Neural progenitor cell (in vitro differentiated cells): Measurements from ENCODE around the gene C3orf20. TPM values are rescaled to one million over a fixed set of nuclear protein-coding genes. Genes with fewer than 3 reads are reported as not detected.

Experiments used
- DNase-seq: peaks from one replicate; pipeline ENCODE4 v3.0.0-alpha.2; 2016; ENCODE audit warnings: low spot score
- H2AFZ ChIP-seq: fragments of 200-600 bp; sonication (generic); replicated peaks from 2 replicates; pipeline ENCODE4 v1.6.1; 2016; ENCODE audit warnings: antibody characterized with exemption
- H3F3A ChIP-seq: fragments of 200-600 bp; sonication (generic); 2 replicates; pipeline ENCODE4 v1.6.1; 2016; ENCODE audit warnings: antibody characterized with exemption, low read depth
- H3K27ac ChIP-seq: fragments of 200-600 bp; sonication (generic); 2 replicates; pipeline ENCODE4 v1.5.1; 2016; ENCODE audit warnings: mild to moderate bottlenecking
- H3K27me3 ChIP-seq: fragments of 200-600 bp; sonication (generic); 2 replicates; pipeline ENCODE4 v1.6.1; 2016; ENCODE audit warnings: mild to moderate bottlenecking, moderate library complexity
- H3K36me3 ChIP-seq: fragments of 200-600 bp; sonication (generic); 2 replicates; pipeline ENCODE4 v1.5.1; 2016
- H3K4me1 ChIP-seq: fragments of 200-600 bp; sonication (generic); 2 replicates; pipeline ENCODE4 v1.6.1; 2016; ENCODE audit warnings: mixed run types
- H3K4me2 ChIP-seq: fragments of 200-600 bp; sonication (generic); 2 replicates; pipeline ENCODE4 v1.6.1; 2016
- H3K4me3 ChIP-seq: fragments of 200-600 bp; sonication (generic); 2 replicates; pipeline ENCODE4 v1.5.1; 2016
- H3K79me2 ChIP-seq: fragments of 200-600 bp; sonication (generic); 2 replicates; pipeline ENCODE4 v1.6.1; 2016; ENCODE audit warnings: low read depth
- H3K9ac ChIP-seq: fragments of 200-600 bp; sonication (generic); 2 replicates; pipeline ENCODE4 v1.6.1; 2016
- H3K9me3 ChIP-seq: fragments of 200-600 bp; sonication (generic); 2 replicates; pipeline ENCODE4 v1.5.1; 2016; ENCODE audit warnings: low read depth
- H4K20me1 ChIP-seq: fragments of 200-600 bp; sonication (generic); 2 replicates; pipeline ENCODE4 v1.6.1; 2016; ENCODE audit warnings: low read depth
- H3K27ac Mint-ChIP-seq: 3 replicates; pipeline ENCODE4 v1.8.0; 2021; ENCODE audit warnings: mixed read lengths
- H3K27me3 Mint-ChIP-seq: 2 replicates; pipeline ENCODE4 v1.8.0; 2022; ENCODE audit warnings: low read depth, mild to moderate bottlenecking, inconsistent platforms, moderate library complexity, mixed read lengths; ENCODE audit not compliant: insufficient read depth
- H3K36me3 Mint-ChIP-seq: 3 replicates; pipeline ENCODE4 v1.8.0; 2021; ENCODE audit warnings: mixed read lengths
- H3K4me1 Mint-ChIP-seq: 3 replicates; pipeline ENCODE4 v1.8.0; 2021; ENCODE audit warnings: mixed read lengths
- H3K4me3 Mint-ChIP-seq: 3 replicates; pipeline ENCODE4 v1.8.0; 2021; ENCODE audit warnings: mild to moderate bottlenecking, moderate library complexity, mixed read lengths
- H3K9me3 Mint-ChIP-seq: 3 replicates; pipeline ENCODE4 v1.8.0; 2020; ENCODE audit warnings: mixed read lengths
- EZH2 ChIP-seq: fragments of 200-600 bp; sonication (generic); IDR thresholded peaks from 2 replicates; pipeline ENCODE4 v1.6.1; 2017; ENCODE audit warnings: antibody characterized with exemption, mild to moderate bottlenecking, moderate library complexity
- EZH2phosphoT487 ChIP-seq: fragments of 200-600 bp; sonication (generic); IDR thresholded peaks from 2 replicates; pipeline ENCODE4 v1.6.1; 2017; ENCODE audit warnings: antibody characterized with exemption
- total RNA-seq: library from RNA; depleted of rRNA; stranded (reverse); fragments of >200 nt; gene quantifications from 2 replicates; pipeline ENCODE4 v1.2.3, GENCODE V29; 2015; ENCODE audit warnings: low replicate concordance
- TF ChIP-seq, protein P1 (sequence below): fragments of 200-600 bp; sonication (generic); IDR thresholded peaks from 2 replicates; pipeline ENCODE4 v1.5.1; 2017; ENCODE audit warnings: antibody characterized with exemption, mild to moderate bottlenecking

The C3orf20 gene
- total RNA-seq, 1 donor from 2014 or later, result not detected

DNA sequence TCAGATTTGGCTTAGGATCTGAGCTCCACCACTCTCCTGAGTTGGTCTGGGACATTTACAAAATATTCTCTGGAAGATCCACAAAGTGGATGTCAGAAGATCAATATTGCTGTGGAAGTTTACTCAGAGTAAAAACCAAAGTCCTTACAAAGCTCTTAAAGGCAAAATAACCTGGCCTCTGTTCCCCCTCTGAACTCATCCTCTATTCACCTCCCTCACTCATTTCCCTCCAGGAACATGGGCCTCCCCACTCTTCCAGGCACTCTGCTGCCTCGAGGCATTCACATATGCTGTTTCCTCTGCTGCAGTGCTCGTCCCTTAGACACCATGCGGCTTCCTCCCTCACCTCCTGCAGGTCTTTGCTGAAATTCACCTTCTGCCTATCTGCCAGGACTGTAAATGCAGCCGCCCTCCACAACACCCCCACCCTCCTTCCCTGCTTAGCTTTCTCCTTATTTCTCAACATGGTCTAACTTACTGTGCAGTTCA is 42.5 kb upstream of the C3orf20 start:
- TF ChIP-seq EZH2phosphoT487, result no peak
- H3K9me3 ChIP-seq, result no peaks in the 10 kb centered on the region
- H3K9ac ChIP-seq, result no peak overlapping the region
- no peaks in the 10 kb centered on the region for H3K4me1 ChIP-seq
- H3K36me3 Mint-ChIP-seq, result no peaks in the 10 kb centered on the region
- peak overlapping the region; percentile 95 for H3K27ac Mint-ChIP-seq
- no peak overlapping the region for H2AFZ ChIP-seq
- peaks cover 17% of the 10 kb centered on the region for H3K27me3 ChIP-seq
- no peak overlapping the region for H3K4me3 Mint-ChIP-seq
- H3K4me3 ChIP-seq, result no peak overlapping the region
- no peaks in the 10 kb centered on the region for H3K79me2 ChIP-seq
- H3K27ac ChIP-seq, result no peak overlapping the region
- no peaks in the 10 kb centered on the region for H4K20me1 ChIP-seq
- H3K36me3 ChIP-seq, result no peaks in the 10 kb centered on the region
- peaks cover 24% of the 10 kb centered on the region for H3K4me1 Mint-ChIP-seq
- H3K9me3 Mint-ChIP-seq, result peaks cover 11% of the 10 kb centered on the region
- H3K4me2 ChIP-seq, result no peak overlapping the region
- peaks cover 7% of the 10 kb centered on the region for H3K27me3 Mint-ChIP-seq
- DNase-seq, result no peak
- no peaks in the 10 kb centered on the region for H3F3A ChIP-seq

DNA sequence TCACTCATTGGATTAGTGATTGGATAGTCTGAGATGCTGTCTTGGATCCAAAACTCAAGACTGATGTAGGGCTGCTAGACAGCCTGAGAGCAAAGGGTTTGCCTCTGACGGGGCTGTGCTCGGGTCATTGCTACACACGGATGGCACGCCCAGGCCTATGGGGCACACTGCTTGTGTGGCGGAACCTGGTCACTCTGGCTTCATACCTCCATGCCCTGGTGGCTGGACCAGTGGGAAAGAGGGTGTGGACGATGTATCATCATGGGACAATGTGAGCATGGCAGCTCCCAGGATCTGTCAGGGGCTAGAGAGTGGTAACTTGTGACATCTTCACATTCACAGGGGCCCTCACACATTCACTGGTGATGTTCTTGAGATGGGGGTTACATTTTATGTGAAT is 41.5 kb upstream of the C3orf20 start:
- H3F3A ChIP-seq, result no peaks in the 10 kb centered on the region
- H3K9ac ChIP-seq, result no peak overlapping the region
- no peaks in the 10 kb centered on the region for H3K4me1 ChIP-seq
- peaks cover 27% of the 10 kb centered on the region for H3K27me3 ChIP-seq
- no peak overlapping the region for H3K4me3 Mint-ChIP-seq
- no peaks in the 10 kb centered on the region for H3K36me3 Mint-ChIP-seq
- no peaks in the 10 kb centered on the region for H3K36me3 ChIP-seq
- no peaks in the 10 kb centered on the region for H4K20me1 ChIP-seq
- H3K27ac Mint-ChIP-seq, result no peak overlapping the region
- H3K27me3 Mint-ChIP-seq, result peaks cover 7% of the 10 kb centered on the region
- H3K27ac ChIP-seq, result no peak overlapping the region
- no peaks in the 10 kb centered on the region for H3K79me2 ChIP-seq
- no peaks in the 10 kb centered on the region for H3K9me3 ChIP-seq
- no peak overlapping the region for H3K4me3 ChIP-seq
- H2AFZ ChIP-seq, result no peak overlapping the region
- no peak for TF ChIP-seq EZH2phosphoT487
- TF ChIP-seq, protein P1, sequence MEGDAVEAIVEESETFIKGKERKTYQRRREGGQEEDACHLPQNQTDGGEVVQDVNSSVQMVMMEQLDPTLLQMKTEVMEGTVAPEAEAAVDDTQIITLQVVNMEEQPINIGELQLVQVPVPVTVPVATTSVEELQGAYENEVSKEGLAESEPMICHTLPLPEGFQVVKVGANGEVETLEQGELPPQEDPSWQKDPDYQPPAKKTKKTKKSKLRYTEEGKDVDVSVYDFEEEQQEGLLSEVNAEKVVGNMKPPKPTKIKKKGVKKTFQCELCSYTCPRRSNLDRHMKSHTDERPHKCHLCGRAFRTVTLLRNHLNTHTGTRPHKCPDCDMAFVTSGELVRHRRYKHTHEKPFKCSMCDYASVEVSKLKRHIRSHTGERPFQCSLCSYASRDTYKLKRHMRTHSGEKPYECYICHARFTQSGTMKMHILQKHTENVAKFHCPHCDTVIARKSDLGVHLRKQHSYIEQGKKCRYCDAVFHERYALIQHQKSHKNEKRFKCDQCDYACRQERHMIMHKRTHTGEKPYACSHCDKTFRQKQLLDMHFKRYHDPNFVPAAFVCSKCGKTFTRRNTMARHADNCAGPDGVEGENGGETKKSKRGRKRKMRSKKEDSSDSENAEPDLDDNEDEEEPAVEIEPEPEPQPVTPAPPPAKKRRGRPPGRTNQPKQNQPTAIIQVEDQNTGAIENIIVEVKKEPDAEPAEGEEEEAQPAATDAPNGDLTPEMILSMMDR, result no peak
- TF ChIP-seq EZH2, result no peak
- H3K4me1 Mint-ChIP-seq, result peaks cover 21% of the 10 kb centered on the region
- peaks cover 13% of the 10 kb centered on the region for H3K9me3 Mint-ChIP-seq
- H3K4me2 ChIP-seq, result no peak overlapping the region
- no peak for DNase-seq

DNA sequence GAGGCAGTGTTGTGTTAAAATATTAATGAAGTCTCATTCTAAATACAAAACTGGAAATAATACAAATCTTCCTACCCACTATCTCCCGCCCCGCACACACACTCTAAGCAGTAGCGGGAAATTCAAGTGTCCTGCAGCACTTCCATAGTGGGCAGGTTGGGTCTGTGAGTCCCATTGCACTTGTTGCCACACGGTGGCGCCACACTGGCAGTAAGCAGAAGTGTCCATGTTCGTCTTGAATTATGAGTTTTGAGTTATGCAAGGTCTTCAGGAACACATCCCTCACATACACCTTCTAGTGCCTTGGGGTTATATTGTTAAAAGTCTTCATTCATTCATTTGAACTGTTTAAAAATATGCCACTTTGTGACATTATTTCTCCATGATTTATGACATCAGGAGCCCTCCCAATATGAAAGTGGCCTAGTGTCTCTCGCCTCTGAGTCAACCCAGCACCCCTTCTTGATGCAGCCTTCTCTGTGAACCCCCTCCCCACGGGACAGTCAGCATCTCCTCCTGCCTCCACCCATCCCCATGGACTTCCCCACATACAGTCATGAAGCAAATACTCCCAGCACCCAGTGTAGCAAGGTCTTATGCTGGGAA is 41.0 kb upstream of the C3orf20 start:
- Histone ChIP-seq H4K20me1 (no peaks in the 10 kb centered on the region), H3K27ac (no peak overlapping the region), H3K4me2 (no peak overlapping the region), H3F3A (no peaks in the 10 kb centered on the region), H3K4me3 (no peak overlapping the region), H3K36me3 (no peaks in the 10 kb centered on the region), H3K9me3 (no peaks in the 10 kb centered on the region), H2AFZ (no peak overlapping the region), H3K9ac (no peak overlapping the region), H3K27me3 (peaks cover 32% of the 10 kb centered on the region), H3K4me1 (no peaks in the 10 kb centered on the region), H3K79me2 (no peaks in the 10 kb centered on the region)
- Mint-ChIP-seq H3K9me3 (peaks cover 8% of the 10 kb centered on the region), H3K27ac (no peak overlapping the region), H3K27me3 (peaks cover 8% of the 10 kb centered on the region), H3K4me1 (peaks cover 21% of the 10 kb centered on the region), H3K36me3 (no peaks in the 10 kb centered on the region), H3K4me3 (peak overlapping the region; percentile 1)
- TF ChIP-seq, protein P1, result peak; percentile 93
- TF ChIP-seq EZH2phosphoT487, result no peak
- DNase-seq, result peak; percentile 76

DNA sequence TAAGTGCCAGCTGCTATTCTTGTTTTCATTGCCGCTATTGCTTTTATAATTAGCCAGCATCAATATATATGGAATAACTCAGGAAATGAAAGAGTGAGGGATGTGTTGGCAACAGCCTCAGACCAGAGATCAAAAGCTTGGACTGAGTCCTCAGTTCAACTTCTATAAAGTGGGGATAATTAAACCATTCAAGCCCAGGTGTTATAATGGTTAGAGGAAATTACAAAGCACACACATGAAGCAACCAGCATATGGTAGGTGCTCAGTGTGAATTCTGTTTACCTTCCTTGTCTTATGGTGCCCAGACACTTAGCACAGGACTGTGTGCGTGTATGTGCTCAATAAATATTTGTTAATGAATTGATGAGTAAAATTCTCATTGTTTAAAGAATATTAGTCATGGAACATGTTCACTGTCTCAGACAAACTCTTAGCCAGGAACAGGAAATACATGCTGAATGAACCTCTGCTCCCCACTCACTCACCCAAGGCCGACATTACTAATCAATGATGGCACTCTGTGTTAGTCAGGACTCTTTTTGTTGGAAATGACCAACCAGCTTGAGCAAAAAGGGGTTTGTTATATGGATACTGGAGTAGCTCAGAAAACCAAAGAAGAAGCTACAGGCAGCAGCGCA is 40.1 kb upstream of the C3orf20 start:
- no peaks in the 10 kb centered on the region for H3K9me3 ChIP-seq
- TF ChIP-seq, protein P1, result no peak
- TF ChIP-seq EZH2phosphoT487, result no peak
- no peak for TF ChIP-seq EZH2
- Mint-ChIP-seq H3K9me3 (peaks cover 8% of the 10 kb centered on the region), H3K4me3 (no peak overlapping the region), H3K27ac (no peak overlapping the region), H3K27me3 (peaks cover 8% of the 10 kb centered on the region), H3K36me3 (no peaks in the 10 kb centered on the region), H3K4me1 (peaks cover 16% of the 10 kb centered on the region)
- H3K27ac ChIP-seq, result no peak overlapping the region
- no peak overlapping the region for H3K4me3 ChIP-seq
- no peak overlapping the region for H3K4me2 ChIP-seq
- no peaks in the 10 kb centered on the region for H3K79me2 ChIP-seq
- H3K4me1 ChIP-seq, result no peaks in the 10 kb centered on the region
- H3K36me3 ChIP-seq, result no peaks in the 10 kb centered on the region
- peaks cover 34% of the 10 kb centered on the region for H3K27me3 ChIP-seq
- no peak for DNase-seq
- H3K9ac ChIP-seq, result no peak overlapping the region
- no peaks in the 10 kb centered on the region for H3F3A ChIP-seq
- no peak overlapping the region for H2AFZ ChIP-seq
- H4K20me1 ChIP-seq, result no peaks in the 10 kb centered on the region
